IPS-20b (cell line): Measurements from ENCODE around the gene PKMYT1.

ENCODE experiments used
- H3K27ac ChIP-seq: one replicate; pipeline ENCODE4 v1.5.1; 2013; ENCODE audit warnings: low read length
- H3K27me3 ChIP-seq: 2 replicates; pipeline ENCODE4 v1.6.1; 2013; ENCODE audit warnings: mild to moderate bottlenecking, low read length, inconsistent platforms; ENCODE audit not compliant: insufficient read depth
- H3K36me3 ChIP-seq: 2 replicates; pipeline ENCODE4 v1.6.1; 2013; ENCODE audit warnings: low read depth, mild to moderate bottlenecking, inconsistent platforms, low read length, moderate library complexity; ENCODE audit not compliant: insufficient read depth
- H3K4me1 ChIP-seq: 2 replicates; pipeline ENCODE4 v1.6.1; 2013; ENCODE audit warnings: mild to moderate bottlenecking, control low read depth, inconsistent platforms, low read length, moderate library complexity; ENCODE audit not compliant: insufficient read depth
- H3K4me3 ChIP-seq: 2 replicates; pipeline ENCODE4 v1.5.1; 2013; ENCODE audit warnings: mild to moderate bottlenecking, low read length, inconsistent platforms
- H3K9ac ChIP-seq: 2 replicates; pipeline ENCODE4 v1.6.1; 2013; ENCODE audit warnings: low read depth, mild to moderate bottlenecking, inconsistent platforms, low read length, moderate library complexity
- H3K9me3 ChIP-seq: 2 replicates; pipeline ENCODE4 v1.6.1; 2013; ENCODE audit warnings: mild to moderate bottlenecking, low read depth, low read length, inconsistent platforms; ENCODE audit not compliant: insufficient read depth

Gene PKMYT1

DNA sequence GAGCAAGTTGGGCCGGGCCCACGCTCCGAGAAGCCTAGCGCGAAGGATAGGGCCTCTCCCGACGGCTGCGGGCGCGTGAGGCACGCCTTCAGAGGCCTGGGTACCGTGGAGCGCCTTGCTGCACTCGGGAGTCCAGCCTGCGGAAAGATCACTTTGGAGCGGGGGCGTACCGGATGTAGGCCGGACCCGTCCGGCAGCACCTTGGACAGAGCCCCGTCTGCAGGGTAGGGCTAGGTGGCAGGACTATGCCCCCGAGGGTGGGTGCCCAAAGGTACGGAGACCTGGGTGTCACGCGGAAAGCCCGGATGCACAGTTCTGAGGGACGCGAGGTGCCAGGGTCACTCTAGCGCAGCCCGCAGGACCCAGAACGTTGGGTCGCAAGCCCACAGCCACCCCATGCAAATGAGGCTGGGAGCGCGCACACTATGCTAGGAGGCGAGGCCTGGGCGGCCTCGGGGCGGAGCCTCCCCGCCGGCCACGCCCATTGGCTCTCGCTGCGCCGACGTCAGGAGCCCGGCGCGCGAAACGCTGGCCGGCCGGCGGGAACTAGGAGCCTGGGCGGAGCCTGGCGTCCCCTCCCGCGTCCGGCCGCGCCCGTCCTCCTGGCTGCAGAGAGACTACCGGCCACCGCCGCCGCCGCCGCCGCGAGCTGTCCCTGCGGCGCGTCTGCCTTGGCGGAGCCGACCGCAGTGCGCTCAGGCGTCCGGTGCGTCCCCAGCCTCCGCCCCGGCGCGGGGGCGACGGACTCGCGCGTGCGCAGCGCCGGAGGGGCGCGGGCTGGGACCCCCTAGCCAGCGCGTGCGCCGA, 11.3 kb downstream of the PKMYT1 start, which contains the start of gene PAQR4:
TSS of gene PAQR4 (plus strand) at position 611 of the 807 bp plus-strand sequence. CDS start 327 bp downstream, outside the sequence.
- Histone ChIP-seq H3K27ac (no peak within 1 kb of the TSS), H3K9me3 (no peaks in the 10 kb centered on the region), H3K4me1 (peaks cover 3% of the 10 kb centered on the region; the same call in 1 of the 2 replicates), H3K36me3 (peaks cover 22% of the 10 kb centered on the region), H3K27me3 (peaks cover 48% of the 10 kb centered on the region), H3K4me3 (peak within 1 kb of the TSS; percentile 79), H3K9ac (peak within 1 kb of the TSS; percentile 76)

DNA sequence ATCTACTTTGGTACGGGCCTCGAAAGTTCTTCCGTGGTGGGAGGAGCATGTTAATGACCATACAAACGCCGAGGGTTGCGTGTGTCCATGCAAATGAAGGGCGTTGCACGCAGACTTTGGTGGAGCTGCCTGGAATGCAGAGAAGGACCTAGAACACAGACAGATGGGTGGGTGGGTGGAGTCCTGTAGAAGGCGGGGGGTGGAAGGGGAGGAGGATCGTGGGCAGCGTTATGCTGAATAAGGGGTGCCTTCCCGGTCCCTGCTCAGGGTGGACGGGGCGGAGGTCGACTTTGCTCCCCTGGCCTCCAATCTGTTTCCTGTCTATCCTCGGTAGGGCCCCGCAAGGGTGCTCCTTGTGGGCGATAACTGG, 11.9 kb downstream of the PKMYT1 start:
- Histone ChIP-seq H3K4me1 (peaks cover 3% of the 10 kb centered on the region; the same call in 1 of the 2 replicates), H3K27ac (no peak overlapping the region), H3K27me3 (peaks cover 54% of the 10 kb centered on the region), H3K9me3 (no peaks in the 10 kb centered on the region), H3K36me3 (peaks cover 16% of the 10 kb centered on the region), H3K4me3 (peak overlapping the region; percentile 79; the same call in 1 of the 2 replicates), H3K9ac (no peak overlapping the region)

- H3K4me1 ChIP-seq, result peaks cover 3% of the 10 kb centered on the region; the same call in 1 of the 2 replicates
- peaks cover 10% of the 10 kb centered on the region for H3K36me3 ChIP-seq
- H3K9ac ChIP-seq, result no peak overlapping the region
- H3K27me3 ChIP-seq, result peaks cover 60% of the 10 kb centered on the region
- no peak overlapping the region for H3K4me3 ChIP-seq
- no peaks in the 10 kb centered on the region for H3K9me3 ChIP-seq
- no peak overlapping the region for H3K27ac ChIP-seq
Observed at GRCh38 chr16:2967721-2968161, 12.5 kb downstream of the PKMYT1 start.

GRCh38 chr16:2967211-2967631, 13.0 kb downstream of the PKMYT1 start:
- H3K9ac ChIP-seq, result no peak overlapping the region
- no peaks in the 10 kb centered on the region for H3K9me3 ChIP-seq
- no peak overlapping the region for H3K27ac ChIP-seq
- H3K4me3 ChIP-seq, result no peak overlapping the region; the same call in 1 of the 2 replicates
- H3K4me1 ChIP-seq, result peaks cover 3% of the 10 kb centered on the region; the same call in 1 of the 2 replicates
- peaks cover 5% of the 10 kb centered on the region for H3K36me3 ChIP-seq
- H3K27me3 ChIP-seq, result peaks cover 66% of the 10 kb centered on the region

DNA sequence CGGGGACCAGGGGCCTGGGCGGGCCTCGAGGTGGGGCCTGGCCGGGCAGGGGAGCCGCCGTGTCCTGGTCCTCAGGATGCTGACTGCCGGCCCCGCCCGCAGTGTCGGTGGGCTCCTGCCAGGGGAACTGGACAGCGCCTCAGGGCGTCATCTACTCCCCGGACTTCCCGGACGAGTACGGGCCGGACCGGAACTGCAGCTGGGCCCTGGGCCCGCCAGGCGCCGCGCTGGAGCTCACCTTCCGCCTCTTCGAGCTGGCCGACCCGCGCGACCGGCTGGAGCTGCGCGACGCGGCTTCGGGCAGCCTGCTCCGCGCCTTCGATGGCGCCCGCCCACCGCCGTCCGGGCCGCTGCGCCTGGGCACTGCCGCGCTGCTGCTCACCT, 13.4 kb downstream of the PKMYT1 start:
- Histone ChIP-seq H3K27ac (no peak overlapping the region), H3K27me3 (peaks cover 70% of the 10 kb centered on the region), H3K4me1 (peaks cover 3% of the 10 kb centered on the region; the same call in 1 of the 2 replicates), H3K9ac (no peak overlapping the region), H3K4me3 (no peak overlapping the region; the same call in 1 of the 2 replicates), H3K36me3 (peaks cover under 1% of the 10 kb centered on the region), H3K9me3 (no peaks in the 10 kb centered on the region)

DNA sequence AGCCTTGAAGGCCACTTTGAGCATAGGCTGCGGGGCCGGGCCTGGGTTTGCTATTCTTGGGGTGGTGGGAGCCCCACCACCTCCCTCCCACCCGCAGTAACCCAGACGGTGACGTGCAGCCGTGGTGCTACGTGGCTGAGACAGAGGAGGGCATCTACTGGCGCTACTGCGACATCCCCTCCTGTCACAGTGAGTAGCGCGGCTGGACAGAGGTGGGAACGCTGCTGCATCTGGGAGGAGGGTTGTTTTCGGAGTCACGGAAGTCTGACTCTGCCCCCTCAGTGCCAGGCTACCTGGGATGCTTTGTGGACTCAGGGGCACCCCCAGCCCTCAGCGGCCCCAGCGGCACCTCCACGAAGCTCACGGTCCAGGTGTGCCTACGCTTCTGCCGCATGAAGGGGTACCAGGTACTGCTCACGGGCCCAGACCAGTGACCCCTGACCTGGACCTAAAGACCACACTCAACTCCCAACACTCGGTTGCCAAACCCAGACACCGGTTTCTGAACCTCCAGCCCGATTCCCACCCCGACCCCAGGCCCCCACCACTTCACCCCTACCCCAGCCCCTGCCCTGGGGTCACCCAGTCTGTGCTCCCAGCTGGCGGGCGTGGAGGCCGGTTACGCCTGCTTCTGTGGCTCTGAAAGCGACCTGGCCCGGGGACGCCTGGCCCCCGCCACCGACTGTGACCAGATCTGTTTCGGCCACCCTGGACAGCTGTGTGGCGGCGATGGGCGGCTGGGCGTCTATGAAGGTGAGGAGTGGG, 14.0 kb downstream of the PKMYT1 start:
- Histone ChIP-seq H3K4me1 (peaks cover 3% of the 10 kb centered on the region; the same call in 1 of the 2 replicates), H3K9me3 (no peaks in the 10 kb centered on the region), H3K9ac (no peak overlapping the region), H3K27me3 (peaks cover 70% of the 10 kb centered on the region), H3K36me3 (no peaks in the 10 kb centered on the region), H3K4me3 (no peak overlapping the region), H3K27ac (no peak overlapping the region)

- H3K9ac ChIP-seq, result no peak overlapping the region
- H3K27ac ChIP-seq, result no peak overlapping the region
- no peaks in the 10 kb centered on the region for H3K36me3 ChIP-seq
- H3K4me1 ChIP-seq, result peaks cover 3% of the 10 kb centered on the region; the same call in 1 of the 2 replicates
- peak overlapping the region; percentile 73 for H3K4me3 ChIP-seq
- no peaks in the 10 kb centered on the region for H3K9me3 ChIP-seq
- peaks cover 70% of the 10 kb centered on the region for H3K27me3 ChIP-seq
Observed at GRCh38 chr16:2964475-2965336, 15.5 kb downstream of the PKMYT1 start.

GRCh38 chr16:2963723-2964474, 16.3 kb downstream of the PKMYT1 start, which contains the start of gene KREMEN2:
Gene KREMEN2 (plus strand): TSS chr16:2964275. CDS start chr16:2964521, 246 bp downstream.
- peaks cover 70% of the 10 kb centered on the region for H3K27me3 ChIP-seq
- no peak within 1 kb of the TSS for H3K27ac ChIP-seq
- H3K4me3 ChIP-seq, result peak within 1 kb of the TSS; percentile 73
- H3K9ac ChIP-seq, result no peak within 1 kb of the TSS; the same call in 1 of the 2 replicates
- H3K4me1 ChIP-seq, result peaks cover 3% of the 10 kb centered on the region; the same call in 1 of the 2 replicates
- H3K9me3 ChIP-seq, result no peaks in the 10 kb centered on the region
- no peaks in the 10 kb centered on the region for H3K36me3 ChIP-seq

GRCh38 chr16:2963074-2963722, 17.0 kb downstream of the PKMYT1 start:
- Histone ChIP-seq H3K4me1 (no peaks in the 10 kb centered on the region; the same call in 1 of the 2 replicates), H3K9ac (no peak overlapping the region; the same call in 1 of the 2 replicates), H3K4me3 (peak overlapping the region; percentile 73; the same call in 1 of the 2 replicates), H3K27ac (no peak overlapping the region), H3K27me3 (peaks cover 63% of the 10 kb centered on the region), H3K9me3 (no peaks in the 10 kb centered on the region), H3K36me3 (no peaks in the 10 kb centered on the region)
